ENCODE data around the gene TIGD4.

TIGD4 gene

DNA sequence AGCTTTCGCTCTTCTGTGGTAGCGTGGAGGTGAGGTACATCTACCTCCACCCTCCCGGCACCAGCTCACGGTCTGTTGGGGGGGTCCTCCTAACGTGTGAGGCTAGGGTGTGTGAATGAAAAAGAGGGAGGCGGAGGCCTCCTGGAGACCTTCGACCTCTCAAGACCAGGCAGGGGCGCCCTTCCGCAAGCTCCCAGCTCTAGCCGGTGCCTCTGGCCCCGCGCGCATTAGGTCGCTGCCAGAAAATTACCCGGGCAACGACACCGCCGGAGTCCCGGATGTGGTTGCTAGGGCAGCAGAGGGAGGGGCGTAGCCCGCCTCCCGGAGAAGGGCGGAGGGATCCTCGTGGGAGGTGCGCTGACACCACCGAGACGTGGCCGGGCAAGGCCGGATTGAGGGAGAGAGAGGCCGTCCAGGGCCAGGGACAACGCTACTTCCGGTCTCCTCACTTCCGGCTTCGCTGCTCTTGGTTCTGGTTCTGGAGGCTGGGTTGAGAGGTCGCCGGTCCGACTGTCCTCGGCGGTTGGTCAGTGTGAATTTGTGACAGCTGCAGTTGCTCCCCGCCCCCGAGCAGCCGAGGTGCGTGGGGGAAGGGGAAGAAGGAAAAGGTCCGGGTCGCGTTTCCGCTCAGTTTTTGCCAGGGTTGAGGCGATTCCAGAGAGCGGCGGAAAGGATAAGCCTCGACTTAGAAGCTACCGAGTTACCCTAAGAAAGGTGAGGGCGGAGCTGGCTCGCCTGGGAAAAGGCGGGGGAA is at the start of gene TIGD4, which contains the start of gene ARFIP1:
TIGD4 (minus strand) TSS at position 218 of the 754 bp plus-strand sequence. CDS start 8,726 bp downstream, outside the sequence.
ARFIP1 (plus strand) TSS at position 442 of the 754 bp plus-strand sequence. CDS start 49,680 bp downstream, outside the sequence.
- DNase-seq: peak; percentile 59

DNA sequence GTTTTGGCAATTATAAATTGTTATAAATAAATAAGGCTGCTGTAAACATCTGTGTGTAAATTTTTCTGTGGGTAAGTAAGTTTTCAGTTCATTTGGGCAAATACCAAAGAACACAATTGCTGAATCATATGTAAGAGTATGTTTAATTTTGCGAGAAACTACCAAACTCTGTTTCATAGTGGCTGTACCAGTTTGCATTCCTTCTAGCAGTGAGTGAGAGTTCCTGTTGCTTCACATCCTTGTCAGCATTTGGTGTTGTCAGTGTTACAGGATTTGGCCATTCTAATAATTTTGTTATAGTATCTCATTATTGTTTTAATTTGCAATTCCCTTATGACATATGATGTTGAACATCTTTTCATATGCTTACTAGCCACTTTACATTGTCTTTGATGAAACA is 48.6 kb upstream of the TIGD4 start:
- DNase-seq: no peak

DNA sequence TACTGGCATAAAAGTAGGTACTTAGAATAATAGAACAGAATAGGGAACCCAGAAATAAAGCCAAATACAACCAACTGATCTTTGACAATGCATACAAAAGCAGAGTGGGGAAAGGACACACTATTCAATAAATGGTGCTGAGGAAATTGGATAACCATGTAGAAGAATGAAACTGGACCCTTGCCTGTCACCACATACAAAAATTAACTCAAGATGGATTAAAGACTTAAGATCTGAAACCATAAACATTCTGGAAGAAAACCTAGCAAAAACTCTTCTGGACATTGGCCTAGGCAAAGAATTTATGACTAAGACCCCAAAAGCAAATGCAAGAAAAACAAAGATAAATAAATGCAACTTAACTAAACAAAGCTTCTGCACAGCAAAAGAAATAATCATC is 45.8 kb upstream of the TIGD4 start:
- no peak for DNase-seq

DNA sequence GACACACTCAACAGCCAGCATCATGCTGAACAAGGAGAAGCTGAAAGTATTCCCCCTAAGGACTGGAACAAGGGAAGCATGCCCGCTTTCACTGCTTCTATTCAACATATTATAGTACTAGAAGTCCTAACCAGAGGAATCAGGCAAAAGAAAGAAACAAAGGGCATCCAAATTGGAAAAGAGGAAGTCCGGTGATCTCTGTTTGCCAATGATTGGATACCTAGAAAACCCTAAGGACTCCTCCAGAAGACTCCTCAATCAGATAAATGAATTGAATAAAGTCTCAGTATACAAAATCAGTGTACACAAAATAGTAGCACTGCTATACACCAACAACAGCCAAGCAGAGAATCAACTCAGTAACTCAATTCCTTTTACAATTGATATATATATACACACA is 45.0 kb upstream of the TIGD4 start:
- no peak for DNase-seq

DNA sequence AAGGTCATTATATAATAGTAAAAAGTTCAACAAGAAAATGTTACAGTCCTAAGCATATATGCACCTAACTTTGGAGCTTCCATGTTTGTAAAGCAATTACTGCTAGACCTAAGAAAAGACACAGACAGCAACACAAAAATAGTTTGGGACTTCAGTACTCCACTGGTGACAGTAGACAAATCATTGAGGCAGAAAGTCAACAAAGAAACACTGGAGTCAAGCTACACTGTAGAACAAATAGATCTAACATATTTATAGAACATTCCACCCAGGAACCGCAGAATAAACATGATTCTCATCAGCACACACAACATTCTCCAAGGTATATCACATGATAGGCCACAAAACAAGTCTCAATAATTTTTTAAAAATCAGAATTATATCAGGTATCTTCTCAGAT is 42.8 kb upstream of the TIGD4 start:
- DNase-seq: no peak

DNA sequence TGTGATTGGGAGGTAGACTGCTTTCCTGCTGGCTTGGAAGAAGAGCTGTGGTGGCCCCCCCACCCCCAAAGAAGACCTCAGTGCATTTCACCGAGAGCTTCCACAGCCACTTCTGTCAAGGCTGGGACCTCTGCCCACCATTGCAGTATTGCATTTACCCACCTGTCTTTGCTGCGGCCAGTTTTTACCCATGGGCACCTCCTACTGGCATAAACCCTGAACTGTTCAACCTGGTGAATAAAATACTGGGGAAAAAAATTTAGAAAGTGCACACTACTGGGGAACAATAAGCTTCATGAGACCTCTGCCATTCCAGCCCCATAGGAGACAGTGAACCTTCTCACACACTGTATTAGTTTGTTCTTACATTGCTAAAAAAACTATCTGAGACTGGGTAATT is 40.5 kb upstream of the TIGD4 start:
- DNase-seq: no peak

DNA sequence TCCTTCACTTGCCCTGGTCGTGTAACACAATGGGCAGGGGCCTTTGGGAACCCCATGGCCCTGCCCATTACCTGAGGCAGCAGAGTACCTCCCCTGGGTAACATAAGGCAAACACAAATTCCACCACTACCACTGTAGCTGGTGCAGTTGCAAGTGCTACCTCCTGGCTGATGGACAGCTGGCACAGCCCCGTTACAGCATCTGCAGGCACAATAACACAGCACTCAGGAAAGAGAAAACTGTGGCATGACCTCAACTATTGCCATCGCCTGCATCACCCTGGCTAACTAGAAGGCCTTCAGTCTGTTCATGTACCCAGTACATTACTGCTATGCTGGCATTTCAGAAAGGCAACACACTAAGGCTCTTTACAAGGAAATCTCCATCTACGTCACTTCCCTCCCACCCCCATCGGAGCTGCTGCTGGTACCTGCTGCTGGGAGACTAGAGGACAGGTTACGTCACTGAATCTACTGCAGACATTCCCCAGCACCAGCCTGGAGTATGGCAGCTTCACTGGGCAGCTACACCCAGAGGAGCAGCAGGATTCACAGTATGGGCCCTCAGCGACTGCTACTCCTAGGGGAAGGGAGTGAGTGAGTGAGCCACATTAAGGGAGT is 39.6 kb upstream of the TIGD4 start:
- no peak for DNase-seq

DNA sequence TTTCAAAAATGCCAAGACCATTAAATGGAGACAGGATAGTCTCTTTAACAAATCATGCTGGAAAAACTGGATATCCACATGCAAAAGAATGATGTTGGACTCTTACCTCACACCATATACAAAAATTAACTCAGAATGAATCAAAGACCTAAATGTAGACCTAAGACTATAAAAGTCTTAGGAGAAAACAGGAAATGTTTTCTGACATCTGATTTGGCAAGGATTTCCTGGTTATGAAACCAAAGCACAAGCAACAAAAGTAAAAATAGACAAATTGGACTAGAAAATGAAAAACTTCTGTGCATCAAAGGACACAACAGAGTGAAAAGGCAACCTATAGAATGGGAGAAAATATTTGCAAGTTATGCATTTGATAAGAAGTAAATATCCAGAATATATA is 37.8 kb upstream of the TIGD4 start:
- no peak for DNase-seq

DNA sequence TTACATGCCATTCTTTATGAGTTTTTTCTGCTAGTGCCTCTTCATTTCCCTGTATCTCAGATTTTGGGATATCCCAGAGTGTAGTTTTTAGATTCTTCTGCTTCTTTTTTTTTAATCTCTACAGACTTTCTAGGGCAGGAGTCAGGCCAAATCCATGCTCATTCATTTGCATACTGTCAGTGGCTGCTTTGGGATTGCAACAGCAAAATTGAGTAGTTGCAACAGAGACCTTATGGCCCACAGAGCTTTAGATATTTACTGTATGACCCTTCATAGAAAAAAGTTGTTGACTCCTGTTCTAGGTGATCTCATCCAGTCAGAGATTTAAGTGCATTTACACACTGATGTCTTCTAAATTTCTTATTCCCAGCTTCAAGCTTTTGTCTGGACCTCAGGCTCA is 35.5 kb upstream of the TIGD4 start:
- DNase-seq: no peak

DNA sequence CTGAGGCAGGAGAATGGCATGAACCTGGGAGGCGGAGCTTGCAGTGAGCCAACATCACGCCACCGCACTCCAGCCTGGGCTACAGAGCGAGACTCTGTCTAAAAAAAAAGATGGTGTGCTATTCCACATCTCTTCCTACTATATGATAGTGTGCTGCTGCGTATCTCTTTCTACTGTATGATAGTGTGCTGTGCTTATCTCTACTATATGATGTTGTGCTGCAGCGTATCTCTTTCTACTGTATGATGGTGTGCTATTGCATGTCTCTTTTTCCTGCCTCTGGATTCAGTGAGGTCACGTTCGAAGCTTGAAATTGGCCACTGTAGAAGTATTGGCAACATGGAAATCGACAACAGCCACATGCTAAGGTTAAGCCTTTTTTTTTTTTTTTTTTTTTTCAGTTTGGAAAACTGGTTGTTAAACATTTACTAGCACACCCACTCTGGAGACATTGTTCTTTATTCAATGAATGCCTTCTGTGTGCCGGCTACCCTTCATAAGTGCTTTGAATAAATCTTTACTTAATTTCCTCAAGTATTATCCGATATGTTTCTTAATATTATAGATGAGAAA is 31.3 kb upstream of the TIGD4 start:
- no peak for DNase-seq

DNA sequence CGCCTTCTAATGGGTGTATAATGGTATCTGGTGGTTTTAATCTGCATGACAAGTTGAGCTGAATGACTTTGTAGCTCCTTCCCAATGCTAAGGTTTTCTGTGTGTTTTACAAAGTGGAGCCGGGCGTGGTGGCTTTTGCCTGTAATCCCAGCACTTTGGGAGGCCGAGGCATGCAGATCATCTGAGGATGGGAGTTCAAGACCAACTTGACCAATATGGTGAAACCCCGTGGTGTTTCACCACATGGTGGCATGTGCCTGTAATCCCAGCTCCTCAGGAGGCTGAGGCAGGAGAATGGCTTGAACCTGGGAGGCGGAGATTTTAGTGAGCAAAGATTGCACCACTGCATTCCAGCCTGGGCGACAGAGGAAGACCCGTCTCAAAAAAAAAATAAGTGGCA is 29.1 kb upstream of the TIGD4 start:
- DNase-seq: no peak

DNA sequence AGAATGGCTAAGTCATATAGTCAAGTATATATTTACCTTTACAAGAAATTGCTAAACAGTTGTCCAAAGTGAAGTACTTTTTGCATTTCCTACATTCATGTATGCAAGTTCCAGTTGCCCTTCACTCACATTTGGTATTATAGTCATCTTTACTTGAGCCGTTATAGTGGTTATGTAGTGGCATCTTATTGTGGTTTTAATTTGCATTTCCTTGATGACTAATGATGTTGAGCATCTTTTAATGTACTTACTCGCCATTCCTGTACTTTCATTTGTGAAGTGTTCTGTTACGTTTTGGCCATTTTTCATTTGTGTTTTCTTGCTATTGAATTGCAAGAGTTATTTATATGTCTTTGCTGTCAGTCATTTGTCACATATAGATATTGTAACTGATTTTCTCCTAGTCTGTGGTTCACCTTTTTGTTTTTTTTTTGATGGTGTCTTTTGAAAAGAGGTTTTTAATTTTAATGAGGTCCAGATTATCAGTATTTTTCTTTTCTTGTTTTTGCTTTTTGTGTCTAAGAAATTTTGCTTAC is 27.8 kb upstream of the TIGD4 start:
- DNase-seq: no peak

DNA sequence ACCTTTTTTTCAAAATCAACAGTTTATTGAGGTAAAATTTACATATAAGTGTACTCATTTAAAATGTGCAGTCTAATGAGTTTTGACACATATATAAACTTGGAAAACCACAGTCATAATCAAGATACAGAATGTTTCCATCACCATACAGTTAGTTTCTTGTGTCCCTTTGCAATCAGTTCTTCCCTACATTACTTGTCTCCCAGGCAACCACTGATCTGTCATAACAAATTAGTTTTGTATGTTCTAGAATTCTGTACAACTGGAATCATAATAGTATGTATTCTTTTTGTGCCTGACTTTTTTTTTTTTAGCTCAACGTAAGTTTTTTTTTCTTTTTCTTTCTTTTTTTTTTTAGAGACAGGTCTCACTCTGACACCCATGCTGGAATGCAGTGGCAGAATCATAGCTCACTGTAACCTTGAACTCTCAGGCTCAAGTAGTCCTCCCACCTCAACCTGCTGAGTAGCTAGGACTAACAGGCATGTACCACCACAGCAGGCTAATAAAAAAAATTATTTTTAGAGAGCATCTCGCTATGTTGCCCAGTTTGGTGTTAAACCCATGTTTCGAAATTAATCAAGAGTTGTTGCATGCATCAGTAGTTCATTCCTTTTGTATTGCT is 27.1 kb upstream of the TIGD4 start:
- no peak for DNase-seq

DNA sequence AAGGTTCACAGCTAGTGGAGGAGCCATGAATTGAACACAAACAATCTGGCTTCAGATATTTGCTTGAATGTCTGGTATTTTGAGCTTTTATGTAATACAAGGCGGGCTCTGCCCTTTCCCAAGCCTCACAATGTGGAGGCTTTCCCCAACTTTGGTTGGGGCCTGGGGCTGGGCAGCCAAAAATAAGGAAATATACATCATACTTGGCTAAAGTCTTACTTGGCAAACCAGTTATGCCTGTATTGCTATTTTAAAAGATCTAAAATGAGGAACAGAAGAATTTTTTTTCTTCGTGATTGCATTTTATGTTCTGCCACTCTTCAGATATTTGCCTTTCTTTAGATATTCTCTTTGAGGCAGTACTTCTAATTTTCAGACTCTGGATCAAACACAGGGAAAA is 26.3 kb upstream of the TIGD4 start:
- DNase-seq: no peak

DNA sequence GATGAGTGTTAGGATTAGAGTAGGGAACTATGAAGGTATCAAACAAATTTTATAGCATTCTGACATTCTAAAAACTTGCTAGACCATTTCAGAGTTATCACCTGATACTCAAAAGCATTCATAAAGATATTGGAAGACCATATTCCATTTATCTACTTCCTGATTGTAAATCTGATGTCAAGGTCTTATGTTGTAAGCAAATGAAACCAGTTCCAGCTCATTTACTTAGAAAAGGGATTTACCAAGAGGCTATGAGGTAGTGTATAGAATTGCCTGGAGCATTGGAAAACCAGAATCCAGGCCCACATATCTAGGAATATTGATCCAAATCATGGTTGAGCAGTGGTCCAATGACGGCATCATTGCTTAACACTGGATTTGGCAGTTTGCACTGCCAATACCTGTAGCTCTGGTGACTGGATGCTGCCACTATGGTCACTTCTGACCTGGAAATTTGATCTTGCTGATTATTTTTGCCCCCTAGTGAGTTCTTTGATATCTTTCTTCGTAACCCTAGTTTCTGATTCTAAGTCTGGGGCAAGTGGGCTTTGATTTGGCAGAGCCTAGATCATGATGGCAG is 25.6 kb upstream of the TIGD4 start:
- DNase-seq: no peak

DNA sequence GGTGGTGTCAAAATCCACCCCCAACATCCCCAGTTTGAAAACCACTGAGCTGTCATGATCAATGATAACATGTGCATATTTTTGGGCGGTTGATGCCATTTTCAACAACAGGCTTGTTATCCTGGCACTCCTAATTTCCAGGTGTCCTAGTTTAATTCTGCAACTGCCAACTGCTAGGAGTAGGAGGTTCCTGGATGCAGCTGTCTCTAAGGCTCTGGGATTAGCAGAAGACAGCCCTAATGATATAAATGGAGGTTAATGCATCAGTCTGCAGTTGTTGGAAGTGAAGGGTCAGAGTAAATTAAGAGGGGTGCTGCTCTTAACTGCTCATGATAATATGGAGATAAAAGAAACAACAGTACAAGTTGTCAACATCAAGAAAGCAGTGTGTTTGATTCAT is 24.0 kb upstream of the TIGD4 start:
- DNase-seq: no peak

DNA sequence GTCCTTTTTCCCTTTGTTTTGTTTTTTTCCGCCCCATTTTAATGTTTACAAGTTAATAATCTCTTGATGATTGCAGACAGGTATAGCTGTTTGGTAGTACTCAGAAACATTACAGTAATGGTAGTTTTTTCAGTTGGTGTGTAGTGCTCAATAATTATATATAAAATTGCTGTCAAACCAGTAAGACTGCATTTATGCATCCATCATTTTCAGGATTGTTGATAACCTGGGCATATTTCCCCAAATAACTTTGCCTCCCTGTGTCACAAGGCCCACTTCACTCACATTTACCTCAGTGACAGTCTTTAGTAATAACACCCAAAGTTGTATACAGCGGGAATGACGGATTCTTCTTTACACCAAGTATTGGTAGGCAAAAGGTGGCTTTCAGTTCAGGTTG is 16.4 kb upstream of the TIGD4 start:
- no peak for DNase-seq

DNA sequence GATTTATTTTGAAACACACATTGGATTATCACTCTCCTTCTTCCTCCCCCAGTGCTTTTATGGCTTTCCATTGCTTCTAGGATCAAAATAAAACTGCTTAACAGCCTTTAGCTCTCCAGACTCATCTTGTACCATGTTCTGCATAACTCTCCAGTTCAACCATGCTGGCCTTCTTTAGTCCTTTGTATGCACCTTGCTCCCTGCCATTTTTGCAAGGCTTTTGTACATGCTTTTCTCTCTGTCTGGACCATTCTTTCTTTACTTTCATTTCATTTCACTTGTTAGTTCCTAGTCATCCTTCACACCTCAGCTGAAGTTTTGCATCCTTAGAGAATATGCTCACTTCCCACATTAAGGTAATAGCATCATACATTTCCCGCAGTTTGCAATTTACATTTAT is 7.1 kb upstream of the TIGD4 start:
- no peak for DNase-seq

DNA sequence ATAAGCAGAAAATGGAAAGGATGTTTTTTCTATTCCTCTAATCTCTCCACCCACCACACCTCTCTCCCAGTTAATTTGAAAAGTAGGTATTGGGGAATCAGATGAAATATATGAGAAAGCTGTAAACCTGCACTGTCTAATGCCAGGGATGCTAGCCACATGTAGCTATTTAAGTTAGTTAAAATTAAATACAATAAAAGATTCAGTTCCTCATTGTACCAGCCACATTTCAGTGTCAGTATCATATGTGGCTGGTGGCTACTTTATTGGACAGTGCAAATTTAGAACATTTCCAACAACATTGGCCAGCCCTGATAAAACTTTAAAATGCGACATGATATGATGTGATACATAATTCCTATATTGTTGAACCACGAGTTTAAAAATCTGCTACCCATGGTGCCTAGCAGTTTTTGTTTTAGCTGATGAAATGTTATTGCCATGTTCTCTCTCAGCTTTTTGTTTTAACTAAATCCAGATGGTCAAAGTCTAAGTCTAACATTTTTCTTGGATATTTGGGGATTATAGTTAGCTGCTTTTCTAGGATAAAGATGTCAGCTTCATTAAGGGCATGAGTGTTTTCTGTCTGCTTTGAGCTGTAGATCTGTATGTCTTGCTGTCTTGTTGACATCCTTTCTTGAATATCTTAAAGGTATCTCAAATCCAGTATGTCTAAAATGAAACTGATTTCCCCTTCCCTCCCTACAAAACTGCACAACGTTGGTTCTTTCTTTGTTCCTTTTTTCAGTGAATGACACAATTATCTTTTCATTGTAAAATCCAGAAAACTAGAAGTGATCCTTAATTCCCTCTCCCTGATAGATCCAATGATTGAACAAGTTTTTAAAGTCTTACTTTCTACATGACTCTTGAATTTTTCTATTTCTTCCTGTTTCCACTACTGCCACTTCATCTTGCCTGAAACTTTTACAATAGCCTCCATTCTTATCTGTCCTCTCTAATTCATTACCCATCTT is 6.4 kb upstream of the TIGD4 start:
- DNase-seq: no peak

DNA sequence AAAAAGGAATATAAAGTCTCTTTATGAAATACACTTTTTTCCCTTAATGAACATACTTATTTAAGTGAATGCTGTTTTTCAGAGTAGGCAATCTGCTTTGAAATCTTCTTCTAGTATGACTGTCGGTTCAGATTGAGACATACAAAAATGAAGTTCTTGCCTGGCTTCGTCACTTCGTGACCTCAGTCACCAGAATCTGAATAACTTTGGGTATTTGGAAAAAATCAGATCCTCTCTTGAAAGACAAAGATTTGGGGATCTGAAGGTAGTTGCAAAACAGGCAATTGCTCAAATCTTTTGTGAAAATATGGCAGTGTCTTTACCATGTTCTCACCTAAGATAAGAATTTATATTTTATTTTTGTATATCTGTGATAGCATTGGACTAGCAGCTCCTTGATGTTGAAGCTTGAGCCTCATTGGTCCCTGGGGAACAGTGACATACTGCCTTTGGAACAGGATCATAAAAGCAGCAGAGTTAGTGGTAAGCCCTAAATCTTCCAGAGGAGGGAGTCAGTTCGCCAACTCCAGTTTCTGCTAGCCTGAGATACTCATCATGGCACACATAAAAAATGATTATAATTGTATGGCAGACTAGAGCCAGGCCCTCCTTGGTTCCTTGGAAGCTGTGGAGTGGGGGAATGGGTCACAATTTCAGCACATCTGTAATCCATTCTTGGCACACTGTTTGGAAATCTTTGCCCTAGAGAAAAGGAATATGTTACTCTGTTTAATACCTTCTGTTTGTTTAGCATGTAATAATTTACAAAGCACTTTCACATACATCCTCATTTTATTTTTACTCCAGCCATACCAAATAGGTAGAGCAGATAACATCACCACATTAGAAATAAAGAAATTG is 5.2 kb upstream of the TIGD4 start:
- no peak for DNase-seq

DNA sequence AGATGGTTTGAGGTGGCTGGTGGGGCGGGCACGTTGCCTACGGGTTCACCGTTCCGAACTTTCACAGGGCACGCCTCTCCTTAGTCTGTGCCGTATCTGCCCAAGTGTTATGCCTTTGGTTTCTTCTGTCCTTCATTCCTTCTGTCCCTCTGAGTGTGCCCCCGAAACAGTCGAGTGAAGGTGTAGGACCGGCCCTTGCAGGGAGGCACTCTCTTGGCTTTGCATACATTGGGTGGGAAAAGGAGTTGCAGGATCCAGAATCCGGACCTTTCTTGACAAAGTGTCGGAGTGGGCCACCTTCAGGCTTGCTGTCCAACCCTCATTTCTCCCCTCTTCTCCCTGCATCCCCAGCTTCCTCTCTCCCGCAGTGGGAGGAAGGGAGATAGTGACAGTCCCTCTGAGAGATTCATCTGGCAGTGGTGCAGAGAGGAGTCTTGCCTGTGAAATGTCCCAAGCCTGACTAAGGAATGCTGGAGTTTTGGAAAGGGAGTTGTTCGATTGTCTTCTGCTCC is 793 bp upstream of the TIGD4 start:
- no peak for DNase-seq
